Stomach (tissue), 4 donors: ENCODE results near the gene CACNA2D4.
A peak's percentile ranks its signal among the peaks of the same experiment; 100 is the strongest.

Experiments used
- POLR2A ChIP-seq, 4 donors: fragments of 450-650 bp; IDR thresholded peaks; one replicate each; pipeline ENCODE4 v1.6.1; 2016; ENCODE audit warnings: antibody characterized with exemption in 4 of 4, control low read depth in 2 of 4, mild to moderate bottlenecking in 1 of 4, moderate library complexity in 1 of 4
- TF ChIP-seq, protein P1 (sequence below), 7 experiments: fragments of 450-650 bp in 4 of 7; fragments of 200-600 bp in 3 of 7; sonication (generic) in 3 of 7; IDR thresholded peaks; one replicate each; pipeline ENCODE4 v1.5.1; 2016 to 2019; ENCODE audit warnings: antibody characterized with exemption in 7 of 7, control low read depth in 2 of 7, mild to moderate bottlenecking in 1 of 7

DNA sequence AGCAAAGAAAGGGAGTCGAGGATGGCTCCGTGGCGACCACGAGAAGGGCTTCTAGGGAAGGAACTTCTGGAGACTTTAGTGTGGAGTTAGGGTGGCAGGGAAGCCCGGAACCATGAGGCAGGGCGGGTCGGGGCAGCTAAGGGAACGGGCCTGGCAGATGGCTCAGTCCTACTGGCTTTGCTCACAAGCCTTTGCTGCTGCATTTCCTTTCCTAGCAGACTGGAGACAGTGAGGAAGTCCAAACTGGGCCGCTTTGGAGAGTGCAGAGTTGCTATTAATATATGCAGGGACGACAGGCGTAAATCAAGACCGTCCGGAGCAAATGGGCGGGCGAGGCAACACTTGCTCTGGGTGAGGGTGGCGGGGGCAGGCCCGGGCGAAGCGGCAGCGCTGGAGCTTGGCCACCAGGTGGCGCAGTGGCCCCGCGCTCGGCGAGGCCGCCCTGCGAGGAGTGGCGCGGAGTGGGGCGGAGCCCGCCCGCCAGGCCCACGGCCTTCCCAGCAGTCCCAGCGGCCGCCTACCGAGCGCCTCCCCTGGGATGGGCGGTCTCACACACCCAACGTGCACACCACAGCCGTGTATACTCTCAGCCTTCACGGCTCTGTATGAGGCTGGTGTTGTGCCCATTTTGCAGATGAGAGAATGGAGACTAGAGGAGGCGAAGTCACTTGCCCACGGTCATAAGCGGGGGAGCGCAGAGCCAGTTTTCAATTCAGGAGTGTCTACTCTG lies 122.5 kb downstream of the CACNA2D4 start:
- TF ChIP-seq, protein P1, sequence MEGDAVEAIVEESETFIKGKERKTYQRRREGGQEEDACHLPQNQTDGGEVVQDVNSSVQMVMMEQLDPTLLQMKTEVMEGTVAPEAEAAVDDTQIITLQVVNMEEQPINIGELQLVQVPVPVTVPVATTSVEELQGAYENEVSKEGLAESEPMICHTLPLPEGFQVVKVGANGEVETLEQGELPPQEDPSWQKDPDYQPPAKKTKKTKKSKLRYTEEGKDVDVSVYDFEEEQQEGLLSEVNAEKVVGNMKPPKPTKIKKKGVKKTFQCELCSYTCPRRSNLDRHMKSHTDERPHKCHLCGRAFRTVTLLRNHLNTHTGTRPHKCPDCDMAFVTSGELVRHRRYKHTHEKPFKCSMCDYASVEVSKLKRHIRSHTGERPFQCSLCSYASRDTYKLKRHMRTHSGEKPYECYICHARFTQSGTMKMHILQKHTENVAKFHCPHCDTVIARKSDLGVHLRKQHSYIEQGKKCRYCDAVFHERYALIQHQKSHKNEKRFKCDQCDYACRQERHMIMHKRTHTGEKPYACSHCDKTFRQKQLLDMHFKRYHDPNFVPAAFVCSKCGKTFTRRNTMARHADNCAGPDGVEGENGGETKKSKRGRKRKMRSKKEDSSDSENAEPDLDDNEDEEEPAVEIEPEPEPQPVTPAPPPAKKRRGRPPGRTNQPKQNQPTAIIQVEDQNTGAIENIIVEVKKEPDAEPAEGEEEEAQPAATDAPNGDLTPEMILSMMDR (IDR thresholded peaks at IDR 0.05), result peak in 5 of 7 experiments; percentile 75 to 99 (median 97)
- TF ChIP-seq POLR2A (IDR thresholded peaks at IDR 0.05), result peak in 1 of 4 donors; percentile 25
